ENCODE results near the gene MYO1A.
"Not testable (repeated sequence)": the region's sequence is repeated elsewhere in the genome, so short reads cannot be mapped to it uniquely, and the experiment has no call there.

The MYO1A gene

GRCh38 chr12:56991319-56992246 is 58.3 kb downstream of the MYO1A start:
- no peak for DNase-seq

- no peak for DNase-seq
These were observed 59.1 kb downstream of the MYO1A start for GRCh38 chr12:56990648-56991318.

DNA sequence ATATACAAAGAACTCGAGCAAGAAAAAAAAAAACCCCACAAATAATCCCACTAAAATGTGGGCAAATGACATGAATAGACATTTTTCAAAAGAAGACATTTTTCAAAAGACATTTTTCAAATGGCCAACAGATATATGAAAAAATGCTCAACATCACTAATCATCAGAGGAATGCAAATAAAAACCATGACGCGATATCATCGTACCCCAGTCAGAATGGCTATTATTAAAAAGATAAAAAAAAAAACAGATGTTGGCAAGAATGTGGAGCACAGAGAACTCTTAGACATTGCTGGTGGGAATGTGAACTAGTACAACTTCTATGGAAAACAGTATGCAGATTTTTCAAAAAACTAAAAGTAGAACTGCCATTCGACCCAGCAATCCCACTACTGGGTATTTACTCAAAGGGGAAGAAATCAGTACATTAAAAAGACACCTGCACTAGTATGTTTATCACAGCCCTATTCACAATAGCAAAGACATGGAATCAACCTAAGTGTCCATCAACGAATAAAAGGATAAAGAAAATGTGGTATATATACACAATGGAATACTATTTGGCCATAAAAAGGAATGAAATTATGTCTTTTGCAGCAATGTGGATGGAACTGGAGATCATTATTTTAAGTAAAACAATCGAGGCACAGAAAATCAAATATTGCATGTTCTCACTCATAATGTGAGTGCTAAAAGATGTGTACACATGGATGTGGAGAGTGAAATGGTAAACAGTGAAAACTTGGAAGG is 59.9 kb downstream of the MYO1A start:
- no peak for DNase-seq

- DNase-seq: peak; percentile 2
These were observed 61.7 kb downstream of the MYO1A start for GRCh38 chr12:56988207-56988739.

GRCh38 chr12:56987551-56988053 is 62.3 kb downstream of the MYO1A start:
- DNase-seq: peak; percentile 53

GRCh38 chr12:56987011-56987410 is 62.9 kb downstream of the MYO1A start:
- DNase-seq: no peak

DNA sequence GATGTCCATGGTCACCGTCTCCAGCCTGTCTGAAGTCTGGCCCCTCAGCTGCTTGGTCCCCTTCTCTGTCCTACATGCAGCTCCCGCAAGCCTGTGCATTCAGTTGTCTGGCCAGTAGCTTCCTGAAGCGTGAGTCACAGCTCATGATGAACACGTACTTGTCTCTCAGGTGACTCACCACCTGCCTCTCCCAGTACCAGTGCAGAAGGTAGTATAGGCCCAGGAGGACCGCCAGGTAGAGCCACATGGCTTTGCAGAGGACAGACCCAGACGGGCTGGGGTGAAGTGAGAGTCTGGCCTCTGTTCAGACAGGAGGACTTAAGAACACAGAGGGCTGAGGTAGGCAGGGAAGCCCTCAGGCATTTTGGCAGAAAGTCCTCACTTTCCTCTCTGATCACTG is 64.2 kb downstream of the MYO1A start:
- not testable (repeated sequence) for DNase-seq

DNA sequence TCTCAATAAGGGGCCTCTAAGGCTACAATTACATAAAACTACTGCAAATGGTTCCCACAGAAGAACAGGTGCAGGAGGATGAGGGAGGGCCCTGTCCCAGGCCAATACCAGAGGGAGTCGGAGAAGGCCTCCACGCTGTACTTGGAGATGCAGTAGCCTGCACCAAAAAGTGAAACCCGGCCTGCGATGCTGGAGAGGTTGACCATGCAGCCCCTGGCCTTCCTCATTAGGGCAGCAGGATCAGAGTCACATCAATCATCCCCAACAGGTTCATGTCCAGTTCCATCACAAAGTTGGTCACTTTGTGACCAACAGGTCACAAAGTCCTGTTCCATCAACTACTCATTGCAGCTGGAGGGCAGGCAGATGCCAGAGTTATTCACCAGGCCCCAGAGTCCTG is 66.5 kb downstream of the MYO1A start:
- DNase-seq: no peak

DNA sequence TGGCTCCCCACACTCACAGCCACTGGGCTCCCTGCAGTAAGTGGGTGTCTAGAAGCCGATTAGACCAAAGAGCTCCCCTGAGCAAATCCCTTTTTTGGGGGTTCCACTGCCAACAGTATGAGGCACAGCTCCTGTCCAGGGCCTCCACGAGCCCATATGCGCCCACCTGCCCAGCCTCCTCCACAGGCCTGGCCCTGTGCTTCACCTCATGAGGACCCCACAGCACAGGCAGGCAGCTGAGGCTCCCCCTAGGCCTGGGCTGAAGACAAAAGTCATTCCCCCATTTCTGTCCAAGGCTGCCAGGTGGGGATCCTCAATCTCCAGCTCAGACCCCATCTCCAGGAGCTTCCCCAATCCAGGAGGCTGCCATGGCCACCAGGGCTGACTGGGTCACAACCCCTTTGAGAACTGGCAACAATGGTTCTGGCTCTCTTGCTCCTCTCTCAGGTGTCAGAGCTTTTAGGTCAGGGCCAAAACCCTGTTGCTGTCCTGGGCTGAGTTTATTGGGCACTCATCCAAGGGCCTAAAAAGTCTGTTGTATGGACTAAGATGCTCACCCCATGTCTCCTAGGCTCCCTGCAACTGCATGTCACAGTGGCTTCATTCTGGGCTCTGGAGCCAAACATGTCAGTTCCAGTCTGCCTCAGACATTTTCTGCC is 67.2 kb downstream of the MYO1A start:
- not testable (repeated sequence) for DNase-seq

- DNase-seq: no peak
These were observed 68.9 kb downstream of the MYO1A start for GRCh38 chr12:56980941-56981530.

DNA sequence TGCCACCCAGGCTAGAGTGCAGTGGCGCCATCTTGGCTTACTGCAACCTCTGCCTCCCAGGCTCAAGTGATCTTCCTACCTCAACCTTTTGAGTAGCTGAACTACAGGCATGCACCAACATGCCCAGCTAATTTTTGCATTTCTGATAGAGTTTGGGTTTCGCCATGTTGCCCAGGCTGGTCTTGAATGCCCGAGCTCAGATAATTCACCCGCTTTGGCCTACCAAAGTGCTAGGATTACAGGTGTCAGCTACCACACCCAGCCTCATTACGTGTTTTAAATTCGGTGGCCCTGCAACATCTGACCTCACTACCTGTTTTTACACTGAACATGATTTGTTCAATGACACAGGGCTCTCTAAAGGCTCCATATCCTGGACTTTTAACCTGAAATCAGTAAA is 69.7 kb downstream of the MYO1A start:
- no peak for DNase-seq

- no peak for DNase-seq
These were observed 70.3 kb downstream of the MYO1A start for GRCh38 chr12:56979628-56980027.
